BE2C (cell line): Measurements from ENCODE around the gene ATP5ME.

Experiments used
- DNase-seq: peaks from one replicate; pipeline ENCODE4 v3.0.0-alpha.2; 2020
- H3K27me3 ChIP-seq: fragments of 250-450 bp; sonication (Bioruptor Pico); 2 replicates; pipeline ENCODE4 v1.5.1; 2020; ENCODE audit warnings: mild to moderate bottlenecking
- H3K36me3 ChIP-seq: fragments of 250-450 bp; sonication (Bioruptor Pico); 2 replicates; pipeline ENCODE4 v1.5.1; 2020; ENCODE audit warnings: mild to moderate bottlenecking
- H3K4me1 ChIP-seq: fragments of 250-450 bp; sonication (Bioruptor Pico); 2 replicates; pipeline ENCODE4 v1.5.1; 2020
- H3K4me3 ChIP-seq: 2 replicates; pipeline ENCODE4 v1.5.1; 2011; ENCODE audit warnings: low read depth, low read length
- H3K9me3 ChIP-seq: fragments of 250-450 bp; sonication (Bioruptor Pico); 2 replicates; pipeline ENCODE4 v1.5.1; 2020
- CTCF ChIP-seq: IDR thresholded peaks from 2 replicates; pipeline ENCODE4 v1.5.1; 2012; ENCODE audit warnings: mild to moderate bottlenecking, low read depth, low read length

Gene ATP5ME

GRCh38 chr4:653831-654502 is 20.1 kb downstream of the ATP5ME start:
- no peak for TF ChIP-seq CTCF
- H3K4me3 ChIP-seq, result no peak overlapping the region
- H3K9me3 ChIP-seq, result no peaks in the 10 kb centered on the region; the same call in 1 of the 2 replicates
- H3K4me1 ChIP-seq, result no peaks in the 10 kb centered on the region
- no peak for DNase-seq
- no peaks in the 10 kb centered on the region for H3K36me3 ChIP-seq
- H3K27me3 ChIP-seq, result peaks cover 12% of the 10 kb centered on the region

- no peaks in the 10 kb centered on the region; the same call in 1 of the 2 replicates for H3K9me3 ChIP-seq
- H3K36me3 ChIP-seq, result no peaks in the 10 kb centered on the region
- DNase-seq, result no peak
- TF ChIP-seq CTCF, result no peak
- no peak overlapping the region for H3K4me3 ChIP-seq
- no peaks in the 10 kb centered on the region for H3K4me1 ChIP-seq
- H3K27me3 ChIP-seq, result peaks cover 12% of the 10 kb centered on the region
These were observed 20.8 kb downstream of the ATP5ME start for GRCh38 chr4:653080-653821.

GRCh38 chr4:651884-652642 is 22.0 kb downstream of the ATP5ME start:
- TF ChIP-seq CTCF, result no peak
- H3K4me3 ChIP-seq, result no peak overlapping the region
- H3K27me3 ChIP-seq, result peaks cover 12% of the 10 kb centered on the region
- H3K9me3 ChIP-seq, result no peaks in the 10 kb centered on the region; the same call in 1 of the 2 replicates
- DNase-seq, result no peak
- H3K36me3 ChIP-seq, result no peaks in the 10 kb centered on the region
- no peaks in the 10 kb centered on the region for H3K4me1 ChIP-seq

GRCh38 chr4:650951-651883 is 22.9 kb downstream of the ATP5ME start:
- H3K27me3 ChIP-seq, result peaks cover 12% of the 10 kb centered on the region
- no peaks in the 10 kb centered on the region for H3K9me3 ChIP-seq
- no peak overlapping the region for H3K4me3 ChIP-seq
- no peaks in the 10 kb centered on the region for H3K4me1 ChIP-seq
- DNase-seq, result peak; percentile 12
- no peaks in the 10 kb centered on the region for H3K36me3 ChIP-seq
- no peak for TF ChIP-seq CTCF

- H3K4me3 ChIP-seq, result no peak overlapping the region
- DNase-seq, result peak; percentile 4
- TF ChIP-seq CTCF, result no peak
- H3K9me3 ChIP-seq, result no peaks in the 10 kb centered on the region
- H3K27me3 ChIP-seq, result peaks cover 12% of the 10 kb centered on the region
- no peaks in the 10 kb centered on the region for H3K36me3 ChIP-seq
- H3K4me1 ChIP-seq, result no peaks in the 10 kb centered on the region
These were observed 23.6 kb downstream of the ATP5ME start for GRCh38 chr4:650461-650860.
